Esophagus squamous epithelium (tissue), 5 donors: Measurements from ENCODE around the gene PHLPP1. TPM values are rescaled to one million over a fixed set of nuclear protein-coding genes. Genes with fewer than 3 reads are reported as not detected.

ENCODE experiments used
- DNase-seq: peaks from one replicate; lab custom pipeline; 2025; lab: John Stamatoyannopoulos, UW
- H3K27ac ChIP-seq, 4 donors: fragments of 200-600 bp; sonication (generic); one replicate each; pipeline ENCODE4 v1.5.1; 2016 to 2019; ENCODE audit warnings: mild to moderate bottlenecking in 1 of 4
- H3K27me3 ChIP-seq, 4 donors: fragments of 200-600 bp; sonication (generic); 1 replicate in 3 of 4; 2 replicates in 1 of 4; pipeline versions ENCODE4 v1.5.1 to v1.6.0; 2017 to 2021; ENCODE audit warnings: antibody characterized with exemption in 1 of 4
- H3K36me3 ChIP-seq, 3 donors: fragments of 200-600 bp; sonication (generic); one replicate each; pipeline ENCODE4 v1.5.1; 2016 to 2019
- H3K4me1 ChIP-seq, 3 donors: fragments of 200-600 bp; sonication (generic); one replicate each; pipeline ENCODE4 v1.5.1; 2017 to 2019
- H3K4me3 ChIP-seq, 4 donors: fragments of 200-600 bp; sonication (generic); 1 replicate in 3 of 4; 2 replicates in 1 of 4; pipeline ENCODE4 v1.5.1; 2016 to 2019; ENCODE audit warnings: mild to moderate bottlenecking in 2 of 4, moderate library complexity in 1 of 4
- H3K9me3 ChIP-seq, 3 donors: fragments of 200-600 bp; sonication (generic); one replicate each; pipeline ENCODE4 v1.5.1; 2016 to 2019
- CTCF ChIP-seq, 6 experiments: fragments of 450-650 bp in 4 of 6; fragments of 200-600 bp in 2 of 6; sonication (generic) in 2 of 6; IDR thresholded peaks; one replicate each; pipeline ENCODE4 v1.5.1; 2016 to 2019; ENCODE audit warnings: antibody characterized with exemption in 6 of 6, mild to moderate bottlenecking in 4 of 6, moderate library complexity in 4 of 6
- POLR2A ChIP-seq, 4 donors: fragments of 450-650 bp; IDR thresholded peaks; one replicate each; pipeline ENCODE4 v1.6.1; 2017; ENCODE audit warnings: antibody characterized with exemption in 4 of 4, mild to moderate bottlenecking in 4 of 4, moderate library complexity in 3 of 4
- WGBS, 2 donors: methylation state at CpG; one replicate each; pipeline ENCODE4 v1.1.5; 2018; 5-methylcytosine and 5-hydroxymethylcytosine counted together
- intact Hi-C: fragments of 100-400 bp; cut with DNase I; formaldehyde crosslinking; loops from one replicate; pipeline ENCODE4 v1.15.0; 2022
- total RNA-seq, 4 donors: library from RNA; depleted of rRNA; stranded (reverse); fragments of >200 nt; gene quantifications; one replicate each; pipeline ENCODE4 v1.1.0, GENCODE V29; 2016
- donor health status: DM: yes; HTN: yes; CAD: no.

The PHLPP1 gene
- total RNA-seq, 4 donors from 2014 or later = 10.1 to 16.6 (median 14.9) TPM

- intact Hi-C loops = no loop called here
- TF ChIP-seq POLR2A (IDR thresholded peaks at IDR 0.05) (no peak), CTCF (IDR thresholded peaks at IDR 0.05) (no peak)
- no peak for DNase-seq
- Histone ChIP-seq H3K9me3 (no peaks in the 10 kb centered on the region), H3K27ac (no peak overlapping the region), H3K27me3 (no peaks in the 10 kb centered on the region), H3K36me3 (peaks cover 0 to 64% (median 0%) of the 10 kb centered on the region in 3 donors), H3K4me1 (no peaks in the 10 kb centered on the region), H3K4me3 (no peak overlapping the region)
- WGBS, 2 donors = 85 to 88% methylated on average over 2 of the region's 2 CpGs
These were observed 183.0 kb downstream of the PHLPP1 start for GRCh38 chr18:62898359-62898758.

GRCh38 chr18:62899534-62899933, 184.2 kb downstream of the PHLPP1 start:
- Histone ChIP-seq H3K4me3 (no peak overlapping the region), H3K9me3 (no peaks in the 10 kb centered on the region), H3K36me3 (peaks cover 0 to 76% (median 0%) of the 10 kb centered on the region in 3 donors), H3K27ac (no peak overlapping the region), H3K27me3 (no peaks in the 10 kb centered on the region), H3K4me1 (no peaks in the 10 kb centered on the region)
- no peak for DNase-seq
- intact Hi-C loops = no loop called here
- 84 to 95% methylated on average over 5 of the region's 5 CpGs for WGBS, 2 donors
- TF ChIP-seq CTCF (IDR thresholded peaks at IDR 0.05) (no peak), POLR2A (IDR thresholded peaks at IDR 0.05) (no peak)

GRCh38 chr18:62900132-62900883, 185.0 kb downstream of the PHLPP1 start:
- WGBS, 2 donors = 87 to 91% methylated on average over 7 of the region's 7 CpGs
- TF ChIP-seq CTCF (IDR thresholded peaks at IDR 0.05) (no peak), POLR2A (IDR thresholded peaks at IDR 0.05) (no peak)
- no peak overlapping the region for H3K4me3 ChIP-seq
- peaks cover 0 to 75% (median 0%) of the 10 kb centered on the region in 3 donors for H3K36me3 ChIP-seq
- no peak overlapping the region for H3K27ac ChIP-seq
- no peaks in the 10 kb centered on the region for H3K4me1 ChIP-seq
- H3K9me3 ChIP-seq = no peaks in the 10 kb centered on the region
- no peaks in the 10 kb centered on the region for H3K27me3 ChIP-seq
- intact Hi-C loops = no loop called here
- no peak for DNase-seq

GRCh38 chr18:62902776-62903175, 187.4 kb downstream of the PHLPP1 start:
- no peak overlapping the region for H3K4me3 ChIP-seq
- H3K9me3 ChIP-seq = no peaks in the 10 kb centered on the region
- intact Hi-C loops = no loop called here
- TF ChIP-seq POLR2A (IDR thresholded peaks at IDR 0.05) (no peak), CTCF (IDR thresholded peaks at IDR 0.05) (no peak)
- no peaks in the 10 kb centered on the region for H3K4me1 ChIP-seq
- no peak overlapping the region for H3K27ac ChIP-seq
- no peak for DNase-seq
- H3K27me3 ChIP-seq = no peaks in the 10 kb centered on the region
- H3K36me3 ChIP-seq = peaks cover 0 to 60% (median 0%) of the 10 kb centered on the region in 3 donors
- WGBS, 2 donors = 85% methylated on average over 5 of the region's 5 CpGs

GRCh38 chr18:62904396-62905285, 189.3 kb downstream of the PHLPP1 start:
- intact Hi-C loops = no loop called here

More at GRCh38 chr18:62904396-62905285, 189.3 kb downstream of the PHLPP1 start:
- 53 to 57% methylated on average over 2 of the region's 2 CpGs for WGBS, 2 donors
- H3K27ac ChIP-seq = no peak overlapping the region
- H3K36me3 ChIP-seq = peaks cover 0 to 41% (median 0%) of the 10 kb centered on the region in 3 donors
- H3K9me3 ChIP-seq = no peaks in the 10 kb centered on the region
- no peak overlapping the region for H3K4me3 ChIP-seq
- no peak for DNase-seq
- no peak for TF ChIP-seq CTCF (IDR thresholded peaks at IDR 0.05)
- TF ChIP-seq POLR2A (IDR thresholded peaks at IDR 0.05) = no peak
- no peaks in the 10 kb centered on the region for H3K4me1 ChIP-seq
- H3K27me3 ChIP-seq = no peaks in the 10 kb centered on the region
